Gastroesophageal sphincter (tissue), 3 donors: ENCODE measurements around the gene ZNF544.

Experiments
- CTCF ChIP-seq, 4 experiments: fragments of 200-600 bp in 2 of 4; fragments of 450-650 bp in 2 of 4; sonication (generic) in 1 of 4; IDR thresholded peaks; one replicate each; pipeline ENCODE4 v1.5.1; 2017 to 2019; ENCODE audit warnings: antibody characterized with exemption in 4 of 4, mild to moderate bottlenecking in 2 of 4, moderate library complexity in 2 of 4
- EP300 ChIP-seq: sonication (generic); formaldehyde crosslinking; IDR thresholded peaks from one replicate; pipeline ENCODE4 v1.6.1; 2017; ENCODE audit warnings: antibody characterized with exemption, mild to moderate bottlenecking
- POLR2A ChIP-seq, 2 donors: fragments of 450-650 bp; IDR thresholded peaks; one replicate each; pipeline ENCODE4 v1.6.1; 2017; ENCODE audit warnings: antibody characterized with exemption in 2 of 2, mild to moderate bottlenecking in 2 of 2, moderate library complexity in 1 of 2
- POLR2AphosphoS5 ChIP-seq: sonication (generic); formaldehyde crosslinking; IDR thresholded peaks from one replicate; pipeline ENCODE4 v1.6.1; 2017; ENCODE audit warnings: antibody characterized with exemption

- TF ChIP-seq POLR2A (IDR thresholded peaks at IDR 0.05) (no peak), CTCF (IDR thresholded peaks at IDR 0.05) (no peak), EP300 (no peak), POLR2AphosphoS5 (no peak)
Measured at GRCh38 chr19:58182577-58182988, 46.1 kb upstream of the ZNF544 start.
